ENCODE results near the gene TLX1. TPM values are rescaled to one million over a fixed set of nuclear protein-coding genes. Genes with fewer than 3 reads are reported as not detected.

The TLX1 gene
- total RNA-seq, 1 experiment from 2014 or later = not detected

- intact Hi-C loops (cut with micrococcal nuclease) = no loop called here
- no peak overlapping the region for H3K27ac Mint-ChIP-seq (ENCODE audit: low read depth, unreplicated experiment)
- no peaks in the 10 kb centered on the region for H3K36me3 Mint-ChIP-seq (ENCODE audit: insufficient read depth, unreplicated experiment)
- no TSS peak for BruUV-seq (replicated peaks)
- no peak overlapping the region for H3K4me3 Mint-ChIP-seq (ENCODE audit: unreplicated experiment)
- no peak for DNase-seq (ENCODE audit: unreplicated experiment)
- CTCF ChIA-PET = interaction anchor here (1.4 to 14.1 kb wide), 3 partner anchors 17 to 52 kb away, joined by 4 to 419 read pairs (median 27); no protein-coding TSS in a partner anchor
- no peaks in the 10 kb centered on the region for H3K9me3 Mint-ChIP-seq (ENCODE audit: unreplicated experiment)
- no peaks in the 10 kb centered on the region for H3K27me3 Mint-ChIP-seq (ENCODE audit: insufficient read depth, unreplicated experiment)
- POLR2A ChIA-PET = no interaction called here
- no peak for TF ChIP-seq CTCF (IDR thresholded peaks at IDR 0.05; ENCODE audit: unreplicated experiment)
- H3K4me1 Mint-ChIP-seq (ENCODE audit: insufficient read depth, unreplicated experiment) = peaks cover 9% of the 10 kb centered on the region
These were observed 41.4 kb upstream of the TLX1 start for GRCh38 chr10:101089520-101090299.

- POLR2A ChIA-PET = no interaction called here
- no peaks in the 10 kb centered on the region for H3K36me3 Mint-ChIP-seq (ENCODE audit: insufficient read depth, unreplicated experiment)
- H3K27me3 Mint-ChIP-seq (ENCODE audit: insufficient read depth, unreplicated experiment) = no peaks in the 10 kb centered on the region
- no peak for DNase-seq (ENCODE audit: unreplicated experiment)
- peaks cover 9% of the 10 kb centered on the region for H3K4me1 Mint-ChIP-seq (ENCODE audit: insufficient read depth, unreplicated experiment)
- no peaks in the 10 kb centered on the region for H3K9me3 Mint-ChIP-seq (ENCODE audit: unreplicated experiment)
- no peak for TF ChIP-seq CTCF (IDR thresholded peaks at IDR 0.05; ENCODE audit: unreplicated experiment)
- H3K4me3 Mint-ChIP-seq (ENCODE audit: unreplicated experiment) = no peak overlapping the region
- BruUV-seq (replicated peaks) = no TSS peak
- CTCF ChIA-PET = interaction anchor here (1.2 to 14.1 kb wide), 4 partner anchors 11 to 50 kb away, joined by 3 to 419 read pairs (median 8); no protein-coding TSS in a partner anchor
- H3K27ac Mint-ChIP-seq (ENCODE audit: low read depth, unreplicated experiment) = no peak overlapping the region
- intact Hi-C loops (cut with micrococcal nuclease) = no loop called here
These were observed 40.5 kb upstream of the TLX1 start for GRCh38 chr10:101090597-101090996.

GRCh38 chr10:101091546-101092290 is 39.4 kb upstream of the TLX1 start:
- ChIA-PET POLR2A (interaction anchor here (0.6 to 1.4 kb wide), 4 partner anchors 9 to 1623 kb away, joined by 3 to 5 read pairs (median 4); partner anchors contain the start of gene SFXN2), CTCF (interaction anchor here (0.6 to 14.1 kb wide), 13 partner anchors 8 to 355 kb away, joined by 3 to 419 read pairs (median 4); no protein-coding TSS in a partner anchor)
- intact Hi-C loops (cut with micrococcal nuclease) = no loop called here
- H3K4me1 Mint-ChIP-seq (ENCODE audit: insufficient read depth, unreplicated experiment) = peaks cover 9% of the 10 kb centered on the region
- H3K4me3 Mint-ChIP-seq (ENCODE audit: unreplicated experiment) = no peak overlapping the region
- BruUV-seq (replicated peaks) = no TSS peak
- no peaks in the 10 kb centered on the region for H3K36me3 Mint-ChIP-seq (ENCODE audit: insufficient read depth, unreplicated experiment)
- no peak for TF ChIP-seq CTCF (IDR thresholded peaks at IDR 0.05; ENCODE audit: unreplicated experiment)
- H3K27ac Mint-ChIP-seq (ENCODE audit: low read depth, unreplicated experiment) = no peak overlapping the region
- H3K27me3 Mint-ChIP-seq (ENCODE audit: insufficient read depth, unreplicated experiment) = no peaks in the 10 kb centered on the region
- no peak for DNase-seq (ENCODE audit: unreplicated experiment)
- H3K9me3 Mint-ChIP-seq (ENCODE audit: unreplicated experiment) = no peaks in the 10 kb centered on the region

- intact Hi-C loops (cut with micrococcal nuclease) = no loop called here
- Mint-ChIP-seq H3K4me1 (ENCODE audit: insufficient read depth, unreplicated experiment) (peaks cover 9% of the 10 kb centered on the region), H3K36me3 (ENCODE audit: insufficient read depth, unreplicated experiment) (no peaks in the 10 kb centered on the region), H3K27me3 (ENCODE audit: insufficient read depth, unreplicated experiment) (no peaks in the 10 kb centered on the region), H3K9me3 (ENCODE audit: unreplicated experiment) (no peaks in the 10 kb centered on the region), H3K4me3 (ENCODE audit: unreplicated experiment) (no peak overlapping the region), H3K27ac (ENCODE audit: low read depth, unreplicated experiment) (no peak overlapping the region)
- DNase-seq (ENCODE audit: unreplicated experiment) = no peak
- TF ChIP-seq CTCF (IDR thresholded peaks at IDR 0.05; ENCODE audit: unreplicated experiment) = no peak
- no TSS peak for BruUV-seq (replicated peaks)
- ChIA-PET CTCF (interaction anchor here (0.6 to 14.1 kb wide), 12 partner anchors 9 to 612 kb away, joined by 3 to 419 read pairs (median 5); no protein-coding TSS in a partner anchor), POLR2A (interaction anchor here (1.1 to 1.2 kb wide), 2 partner anchors 35 to 49 kb away, joined by 3 to 4 read pairs; no protein-coding TSS in a partner anchor)
These were observed 38.2 kb upstream of the TLX1 start for GRCh38 chr10:101092881-101093354.

Measured in MCF 10A (cell line).